ENCODE data around the gene S100A10. TPM values are rescaled to one million over a fixed set of nuclear protein-coding genes. Genes with fewer than 3 reads are reported as not detected.

S100A10 gene
- total RNA-seq, 1 donor from 2014 or later: 438 TPM

GRCh38 chr1:151975311-151976014 is 18.2 kb downstream of the S100A10 start:
- no peak for DNase-seq (ENCODE audit: low spot score, unreplicated experiment)
- H3K4me1 Mint-ChIP-seq (ENCODE audit: low read depth): peaks cover 40% of the 10 kb centered on the region
- peak overlapping the region; percentile 8 for H3K4me3 Mint-ChIP-seq (ENCODE audit: low read depth)
- no peaks in the 10 kb centered on the region for H3K27me3 Mint-ChIP-seq
- H3K36me3 Mint-ChIP-seq (ENCODE audit: insufficient read depth): peaks cover 3% of the 10 kb centered on the region
- H3K27ac Mint-ChIP-seq: peak overlapping the region; percentile 33
- TF ChIP-seq CTCF (IDR thresholded peaks at IDR 0.05; ENCODE audit: unreplicated experiment): no peak
- no peaks in the 10 kb centered on the region for H3K9me3 Mint-ChIP-seq (ENCODE audit: low read depth)

GRCh38 chr1:151972542-151973248 is 21.0 kb downstream of the S100A10 start:
- DNase-seq (ENCODE audit: low spot score, unreplicated experiment): no peak
- Mint-ChIP-seq H3K27me3 (no peaks in the 10 kb centered on the region), H3K27ac (no peak overlapping the region), H3K4me3 (ENCODE audit: low read depth) (no peak overlapping the region), H3K36me3 (ENCODE audit: insufficient read depth) (no peaks in the 10 kb centered on the region), H3K4me1 (ENCODE audit: low read depth) (peaks cover 52% of the 10 kb centered on the region), H3K9me3 (ENCODE audit: low read depth) (no peaks in the 10 kb centered on the region)
- TF ChIP-seq CTCF (IDR thresholded peaks at IDR 0.05; ENCODE audit: unreplicated experiment): no peak

GRCh38 chr1:151970626-151971025 is 23.0 kb downstream of the S100A10 start:
- Mint-ChIP-seq H3K4me1 (ENCODE audit: low read depth) (peaks cover 38% of the 10 kb centered on the region), H3K36me3 (ENCODE audit: insufficient read depth) (no peaks in the 10 kb centered on the region), H3K27me3 (no peaks in the 10 kb centered on the region), H3K27ac (no peak overlapping the region), H3K9me3 (ENCODE audit: low read depth) (no peaks in the 10 kb centered on the region), H3K4me3 (ENCODE audit: low read depth) (no peak overlapping the region)
- no peak for TF ChIP-seq CTCF (IDR thresholded peaks at IDR 0.05; ENCODE audit: unreplicated experiment)
- DNase-seq (ENCODE audit: low spot score, unreplicated experiment): no peak

GRCh38 chr1:151970128-151970527 is 23.5 kb downstream of the S100A10 start:
- H3K27ac Mint-ChIP-seq: no peak overlapping the region
- no peaks in the 10 kb centered on the region for H3K36me3 Mint-ChIP-seq (ENCODE audit: insufficient read depth)
- DNase-seq (ENCODE audit: low spot score, unreplicated experiment): no peak
- no peak overlapping the region for H3K4me3 Mint-ChIP-seq (ENCODE audit: low read depth)
- no peaks in the 10 kb centered on the region for H3K27me3 Mint-ChIP-seq
- no peak for TF ChIP-seq CTCF (IDR thresholded peaks at IDR 0.05; ENCODE audit: unreplicated experiment)
- no peaks in the 10 kb centered on the region for H3K9me3 Mint-ChIP-seq (ENCODE audit: low read depth)
- peaks cover 35% of the 10 kb centered on the region for H3K4me1 Mint-ChIP-seq (ENCODE audit: low read depth)

- peaks cover 27% of the 10 kb centered on the region for H3K4me1 Mint-ChIP-seq (ENCODE audit: low read depth)
- no peak for TF ChIP-seq CTCF (IDR thresholded peaks at IDR 0.05; ENCODE audit: unreplicated experiment)
- H3K4me3 Mint-ChIP-seq (ENCODE audit: low read depth): no peak overlapping the region
- no peak for DNase-seq (ENCODE audit: low spot score, unreplicated experiment)
- no peaks in the 10 kb centered on the region for H3K9me3 Mint-ChIP-seq (ENCODE audit: low read depth)
- H3K27ac Mint-ChIP-seq: no peak overlapping the region
- no peaks in the 10 kb centered on the region for H3K36me3 Mint-ChIP-seq (ENCODE audit: insufficient read depth)
- H3K27me3 Mint-ChIP-seq: no peaks in the 10 kb centered on the region
These were observed 24.8 kb downstream of the S100A10 start for GRCh38 chr1:151968791-151969399.
